M059J (cell line): ENCODE data around the gene ANKS3. TPM values are rescaled to one million over a fixed set of nuclear protein-coding genes. Genes with fewer than 3 reads are reported as not detected.

ENCODE experiments used
- DNase-seq: peaks from one replicate; pipeline ENCODE4 v3.0.0-alpha.2; 2012; ENCODE audit warnings: low read depth
- total RNA-seq: library from RNA; depleted of rRNA; stranded (reverse); fragments of >200 nt; shearing (Covaris generic); gene quantifications from 2 replicates; pipeline ENCODE4 v1.2.3, GENCODE V29; 2014

ANKS3 gene
- total RNA-seq, 1 experiment from 2014 or later, result 15.8 TPM

GRCh38 chr16:4696905-4697847 lies 36.9 kb downstream of the ANKS3 start:
- DNase-seq, result no peak

GRCh38 chr16:4696172-4696904 lies 37.7 kb downstream of the ANKS3 start:
- DNase-seq, result no peak

GRCh38 chr16:4695473-4696171 lies 38.4 kb downstream of the ANKS3 start:
- DNase-seq, result no peak

GRCh38 chr16:4694642-4695451 lies 39.2 kb downstream of the ANKS3 start:
- DNase-seq, result no peak

GRCh38 chr16:4693956-4694641 lies 40.0 kb downstream of the ANKS3 start:
- DNase-seq, result peak; percentile 36

GRCh38 chr16:4693296-4693955 lies 40.6 kb downstream of the ANKS3 start, which contains the start of gene NUDT16L1:
Gene NUDT16L1 (plus strand): TSS chr16:4693562. CDS start chr16:4693727, 165 bp downstream.
- DNase-seq, result peak; percentile 95

GRCh38 chr16:4692460-4693295 lies 41.4 kb downstream of the ANKS3 start:
- DNase-seq, result peak; percentile 30

GRCh38 chr16:4691666-4692412 lies 42.2 kb downstream of the ANKS3 start:
- no peak for DNase-seq

GRCh38 chr16:4690946-4691665 lies 43.0 kb downstream of the ANKS3 start:
- no peak for DNase-seq

GRCh38 chr16:4689864-4690704 lies 44.0 kb downstream of the ANKS3 start:
- DNase-seq, result no peak

- no peak for DNase-seq
Observed at GRCh38 chr16:4689091-4689671, 44.9 kb downstream of the ANKS3 start.

- DNase-seq, result no peak
Observed at GRCh38 chr16:4688674-4689045, 45.4 kb downstream of the ANKS3 start.

- DNase-seq, result no peak
Observed at GRCh38 chr16:4687946-4688673, 46.0 kb downstream of the ANKS3 start.

- DNase-seq, result no peak
Observed at GRCh38 chr16:4687416-4687815, 46.7 kb downstream of the ANKS3 start.

GRCh38 chr16:4686497-4687210 lies 47.4 kb downstream of the ANKS3 start:
- no peak for DNase-seq
